H9 (cell line): ENCODE results near the gene GSTO2. TPM values are rescaled to one million over a fixed set of nuclear protein-coding genes. Genes with fewer than 3 reads are reported as not detected.

Experiments used
- DNase-seq: peaks from one replicate; pipeline ENCODE4 v3.0.0-alpha.2; 2017
- H2AFZ ChIP-seq: one replicate; pipeline ENCODE4 v1.6.1; 2013; ENCODE audit warnings: mild to moderate bottlenecking, low read length, control low read depth, moderate library complexity
- H2AK5ac ChIP-seq: 2 replicates; pipeline ENCODE4 v1.6.1; 2013; ENCODE audit warnings: low read length, control low read depth, mixed read lengths; ENCODE audit not compliant: insufficient read length
- H2BK120ac ChIP-seq: one replicate; pipeline ENCODE4 v1.6.1; 2013; ENCODE audit warnings: low read depth, mild to moderate bottlenecking, low read length, control low read depth, inconsistent platforms; ENCODE audit not compliant: poor library complexity, severe bottlenecking
- H2BK12ac ChIP-seq: 2 replicates; pipeline ENCODE4 v1.6.1; 2013; ENCODE audit warnings: low read length, control low read depth, mixed read lengths, low read depth; ENCODE audit not compliant: insufficient read length
- H2BK15ac ChIP-seq: 2 replicates; pipeline ENCODE4 v1.6.1; 2013; ENCODE audit warnings: low read depth, low read length, control low read depth
- H2BK20ac ChIP-seq: one replicate; pipeline ENCODE4 v1.6.1; 2013; ENCODE audit warnings: low read depth, mild to moderate bottlenecking, low read length, control low read depth, inconsistent platforms; ENCODE audit not compliant: poor library complexity, severe bottlenecking
- H2BK5ac ChIP-seq: 2 replicates; pipeline ENCODE4 v1.6.1; 2013; ENCODE audit warnings: low read length, control low read depth, mixed read lengths; ENCODE audit not compliant: insufficient read length
- H3K14ac ChIP-seq: 2 replicates; pipeline ENCODE4 v1.6.1; 2013; ENCODE audit warnings: low read length, control low read depth; ENCODE audit not compliant: insufficient read depth
- H3K18ac ChIP-seq: 2 replicates; pipeline ENCODE4 v1.6.1; 2013; ENCODE audit warnings: low read depth, mild to moderate bottlenecking, mixed read lengths, low read length, control low read depth; ENCODE audit not compliant: insufficient read length
- H3K23ac ChIP-seq: 2 replicates; pipeline ENCODE4 v1.6.1; 2013; ENCODE audit warnings: low read length, control low read depth, mixed read lengths, low read depth; ENCODE audit not compliant: insufficient read length
- H3K23me2 ChIP-seq: 2 replicates; pipeline ENCODE4 v1.6.1; 2013; ENCODE audit warnings: low read depth, mild to moderate bottlenecking, mixed read lengths, low read length, control low read depth; ENCODE audit not compliant: insufficient read length, poor library complexity, severe bottlenecking
- H3K27ac ChIP-seq: 2 replicates; pipeline ENCODE4 v1.5.1; 2013; ENCODE audit warnings: low read length, control low read depth, mixed read lengths, low read depth; ENCODE audit not compliant: insufficient read length
- H3K27me3 ChIP-seq: 2 replicates; pipeline ENCODE4 v1.6.1; 2013; ENCODE audit warnings: low read length, control low read depth, inconsistent platforms; ENCODE audit not compliant: insufficient read depth
- H3K4ac ChIP-seq: 2 replicates; pipeline ENCODE4 v1.6.1; 2013; ENCODE audit warnings: low read depth, mild to moderate bottlenecking, control low read depth, inconsistent platforms, low read length, moderate library complexity
- H3K4me1 ChIP-seq: 2 replicates; pipeline ENCODE4 v1.6.1; 2013; ENCODE audit warnings: low read length, control low read depth, inconsistent platforms; ENCODE audit not compliant: insufficient read depth
- H3K4me2 ChIP-seq: 2 replicates; pipeline ENCODE4 v1.6.1; 2013; ENCODE audit warnings: low read length, control low read depth, mixed read lengths; ENCODE audit not compliant: insufficient read length, insufficient read depth
- H3K56ac ChIP-seq: 2 replicates; pipeline ENCODE4 v1.6.1; 2013; ENCODE audit warnings: low read depth, mild to moderate bottlenecking, mixed read lengths, low read length, control low read depth; ENCODE audit not compliant: insufficient read length
- H3K79me1 ChIP-seq: 2 replicates; pipeline ENCODE4 v1.6.1; 2013; ENCODE audit warnings: low read depth, mild to moderate bottlenecking, moderate library complexity, low read length, control low read depth, inconsistent platforms; ENCODE audit not compliant: insufficient read depth, poor library complexity, severe bottlenecking
- H3K79me2 ChIP-seq: 2 replicates; pipeline ENCODE4 v1.6.1; 2013; ENCODE audit warnings: low read length, control low read depth, inconsistent platforms; ENCODE audit not compliant: insufficient read depth
- H3K9ac ChIP-seq: 2 replicates; pipeline ENCODE4 v1.6.1; 2013; ENCODE audit warnings: low read length, control low read depth, mixed read lengths; ENCODE audit not compliant: insufficient read length; ENCODE audit errors: extremely low read depth
- H3K9me3 ChIP-seq: one replicate; pipeline ENCODE4 v1.6.1; 2013; ENCODE audit warnings: low read depth, low read length, inconsistent platforms; ENCODE audit not compliant: control insufficient read depth
- H3T11ph ChIP-seq: one replicate; pipeline ENCODE4 v1.6.1; 2013; ENCODE audit warnings: mild to moderate bottlenecking, low read length, control low read depth, inconsistent platforms
- H4K20me1 ChIP-seq: one replicate; pipeline ENCODE4 v1.6.1; 2013; ENCODE audit not compliant: control insufficient read depth, insufficient read length, insufficient read depth
- H4K5ac ChIP-seq: 2 replicates; pipeline ENCODE4 v1.6.1; 2013; ENCODE audit warnings: low read depth, mild to moderate bottlenecking, mixed read lengths, low read length, control low read depth; ENCODE audit not compliant: insufficient read length
- H4K8ac ChIP-seq: replicated peaks from 2 replicates; pipeline ENCODE4 v1.6.1; 2013; ENCODE audit warnings: low read length, control low read depth, mixed read lengths, low read depth; ENCODE audit not compliant: insufficient read length
- H4K91ac ChIP-seq: 2 replicates; pipeline ENCODE4 v1.6.1; 2013; ENCODE audit warnings: low read depth, mild to moderate bottlenecking, moderate library complexity, mixed read lengths, low read length, control low read depth; ENCODE audit not compliant: insufficient read length
- H3K27ac Mint-ChIP-seq, 3 experiments: 2 replicates in 2 of 3; 3 replicates in 1 of 3; pipeline ENCODE4 v1.8.0; 2020 to 2021; ENCODE audit warnings: mixed read lengths in 3 of 3, mild to moderate bottlenecking in 1 of 3, moderate library complexity in 1 of 3
- H3K27me3 Mint-ChIP-seq: 2 replicates; pipeline ENCODE4 v1.8.0; 2021; ENCODE audit warnings: low read depth, mild to moderate bottlenecking, moderate library complexity, mixed read lengths
- H3K36me3 Mint-ChIP-seq, 3 experiments: 2 replicates in 2 of 3; 3 replicates in 1 of 3; pipeline ENCODE4 v1.8.0; 2020 to 2021; ENCODE audit warnings: low read depth in 3 of 3, mixed read lengths in 3 of 3; ENCODE audit not compliant: insufficient read depth in 1 of 3
- H3K4me1 Mint-ChIP-seq, 2 experiments: 2 replicates each; pipeline ENCODE4 v1.8.0; 2020; ENCODE audit warnings: mixed read lengths in 2 of 2
- H3K4me3 Mint-ChIP-seq, 2 experiments: 2 replicates in 1 of 2; 3 replicates in 1 of 2; pipeline ENCODE4 v1.8.0; 2020 to 2021; ENCODE audit warnings: mild to moderate bottlenecking in 2 of 2, mixed read lengths in 2 of 2, moderate library complexity in 1 of 2
- H3K9me3 Mint-ChIP-seq, 2 experiments: 2 replicates in 1 of 2; 3 replicates in 1 of 2; pipeline ENCODE4 v1.8.0; 2020; ENCODE audit warnings: mild to moderate bottlenecking in 2 of 2, mixed read lengths in 2 of 2, moderate library complexity in 1 of 2
- CTCF ChIP-seq: fragments of 200-600 bp; sonication (generic); conservative IDR thresholded peaks from 3 replicates; pipeline ENCODE4 v1.8.0; 2021; ENCODE audit warnings: antibody characterized with exemption, mild to moderate bottlenecking
- WGBS: extraction: QIAGEN DNeasy Blood & Tissue Kit; methylation state at CpG from one replicate; pipeline ENCODE4 v1.1.7; 2013; ENCODE audit warnings: missing lambda C conversion rate, low lambda C conversion rate, mixed read lengths; ENCODE audit not compliant: insufficient read length; ENCODE audit errors: extremely low coverage; 5-methylcytosine and 5-hydroxymethylcytosine counted together
- total RNA-seq: library from RNA; stranded (reverse); gene quantifications from 2 replicates; pipeline ENCODE4 v1.2.1, GENCODE V29; 2021

The GSTO2 gene
- total RNA-seq, 1 experiment from 2014 or later: 14.5 TPM

GRCh38 chr10:104253106-104253505 lies 15.9 kb upstream of the GSTO2 start:
- Histone ChIP-seq H3T11ph (no peak overlapping the region), H4K5ac (no peak overlapping the region), H3K27me3 (no peaks in the 10 kb centered on the region; the same call in 1 of the 2 replicates), H3K4ac (no peak overlapping the region), H4K91ac (no peak overlapping the region), H3K4me2 (peak overlapping the region; percentile 87), H2BK20ac (no peak overlapping the region), H3K56ac (no peak overlapping the region), H3K9ac (no peak overlapping the region), H3K79me2 (no peaks in the 10 kb centered on the region; the same call in 1 of the 2 replicates), H3K14ac (no peak overlapping the region), H2AK5ac (no peak overlapping the region), H3K9me3 (no peaks in the 10 kb centered on the region), H2BK12ac (no peak overlapping the region), H3K23me2 (peaks cover 12% of the 10 kb centered on the region), H2AFZ (no peak overlapping the region), H3K4me1 (peaks cover 11% of the 10 kb centered on the region; the same call in 1 of the 2 replicates), H2BK15ac (no peak overlapping the region), H4K8ac (no peak overlapping the region), H4K20me1 (no peaks in the 10 kb centered on the region), H3K27ac (no peak overlapping the region), H3K18ac (no peak overlapping the region), H2BK5ac (no peak overlapping the region), H3K79me1 (no peaks in the 10 kb centered on the region), H2BK120ac (no peak overlapping the region), H3K23ac (no peak overlapping the region)
- peak overlapping the region in 2 of 3 experiments; percentile 7 to 20; a peak in 2 of 7 replicates for H3K27ac Mint-ChIP-seq
- peak overlapping the region; percentile 18 to 87 for H3K4me3 Mint-ChIP-seq
- H3K27me3 Mint-ChIP-seq: peaks cover 15% of the 10 kb centered on the region
- WGBS: no CpG with 5 or more reads among the region's 2 CpGs
- TF ChIP-seq CTCF: no peak
- peaks cover 0 to 2% of the 10 kb centered on the region in 2 experiments; a peak in 2 of 5 replicates for H3K9me3 Mint-ChIP-seq
- DNase-seq: peak; percentile 37
- peaks cover 1 to 7% (median 6%) of the 10 kb centered on the region in 3 experiments; a peak in 5 of 7 replicates for H3K36me3 Mint-ChIP-seq
- H3K4me1 Mint-ChIP-seq: peaks cover 51 to 58% of the 10 kb centered on the region in 2 experiments
